ENCODE measurements around the gene ASTN2. TPM values are rescaled to one million over a fixed set of nuclear protein-coding genes. Genes with fewer than 3 reads are reported as not detected.

Gene ASTN2
- total and polyA plus RNA-seq, 9 of the 15 experiments (the other 6 are each of a cell fraction or from before 2014, with no cell fraction given) = 0.56 to 3.5 (median 1.9) TPM

- POLR2A ChIA-PET = no interaction called here
- no peaks in the 10 kb centered on the region for H3K27me3 ChIP-seq (ENCODE audit: control insufficient read depth in 2 of 2, insufficient read depth in 2 of 2, low read length in 2 of 2)
- FAIRE-seq = no peak
- no peak for DNase-seq (ENCODE audit: extremely low read depth in 1 of 4, low spot score in 3 of 4)
- in situ Hi-C loops (cut with MboI) = no loop called here
- H3K36me3 ChIP-seq (ENCODE audit: control insufficient read depth, insufficient read depth, low read length) = no peaks in the 10 kb centered on the region
- CTCF ChIA-PET (ENCODE audit: low intra/inter-chr PET ratio) = no interaction called here
- no peak overlapping the region for H2AFZ ChIP-seq (ENCODE audit: low read depth, low read length)
- no peak overlapping the region for H3K4me2 ChIP-seq (ENCODE audit: insufficient read depth, low read length)
- no peaks in the 10 kb centered on the region for H3K9me1 ChIP-seq (ENCODE audit: control insufficient read depth, insufficient read depth, low read length)
- H3K9ac ChIP-seq (ENCODE audit: insufficient read depth in 1 of 2, low read depth in 2 of 2, low read length in 2 of 2) = no peak overlapping the region
- H3K4me3 ChIP-seq = no peak overlapping the region
- H3K27ac ChIP-seq (ENCODE audit: extremely low read depth, low read depth, low read length) = no peak overlapping the region
- no peaks in the 10 kb centered on the region for H3K79me2 ChIP-seq (ENCODE audit: control insufficient read depth, insufficient read depth, low read length)
- TF ChIP-seq CBFA2T3 (IDR thresholded peaks at IDR 0.05) = no peak
- BruUV-seq (replicated peaks) = no TSS peak
- WGBS (ENCODE audit: insufficient coverage, low coverage, missing lambda C conversion rate) = 0% methylated on average over 2 of the region's 2 CpGs
- H3K4me1 ChIP-seq (replicated peaks in 1 of 2; ENCODE audit: control insufficient read depth in 2 of 2, insufficient read depth in 2 of 2, low read length in 2 of 2) = no peaks in the 10 kb centered on the region
- H3K9me3 ChIP-seq (replicated peaks; ENCODE audit: control insufficient read depth, insufficient read depth, low read depth, low read length) = no peaks in the 10 kb centered on the region
- ATAC-seq = no peak
- intact Hi-C loops (cut with micrococcal nuclease) = no loop called here
- no peaks in the 10 kb centered on the region for H4K20me1 ChIP-seq (replicated peaks; ENCODE audit: control insufficient read depth, insufficient read depth, low read length)
Observed at GRCh38 chr9:116979456-116979855, 435.4 kb downstream of the ASTN2 start.

- Histone ChIP-seq H3K27me3 (ENCODE audit: control insufficient read depth in 2 of 2, insufficient read depth in 2 of 2, low read length in 2 of 2) (no peaks in the 10 kb centered on the region), H3K36me3 (ENCODE audit: control insufficient read depth, insufficient read depth, low read length) (no peaks in the 10 kb centered on the region), H3K79me2 (ENCODE audit: control insufficient read depth, insufficient read depth, low read length) (no peaks in the 10 kb centered on the region), H3K4me1 (replicated peaks in 1 of 2; ENCODE audit: control insufficient read depth in 2 of 2, insufficient read depth in 2 of 2, low read length in 2 of 2) (no peaks in the 10 kb centered on the region), H3K9me1 (ENCODE audit: control insufficient read depth, insufficient read depth, low read length) (no peaks in the 10 kb centered on the region), H3K4me2 (ENCODE audit: insufficient read depth, low read length) (no peak overlapping the region), H4K20me1 (replicated peaks; ENCODE audit: control insufficient read depth, insufficient read depth, low read length) (no peaks in the 10 kb centered on the region), H3K27ac (ENCODE audit: extremely low read depth, low read depth, low read length) (no peak overlapping the region), H3K9ac (ENCODE audit: insufficient read depth in 1 of 2, low read depth in 2 of 2, low read length in 2 of 2) (no peak overlapping the region), H2AFZ (ENCODE audit: low read depth, low read length) (no peak overlapping the region), H3K9me3 (replicated peaks; ENCODE audit: control insufficient read depth, insufficient read depth, low read depth, low read length) (no peaks in the 10 kb centered on the region), H3K4me3 (no peak overlapping the region)
- TF ChIP-seq KDM2B (CRISPR knock-in tag; IDR thresholded peaks at IDR 0.05) (no peak), RBFOX2 (IDR thresholded peaks at IDR 0.05; ENCODE audit: low read depth, low read length) (no peak), TEAD1 (CRISPR knock-in tag; IDR thresholded peaks at IDR 0.05) (no peak), TBL1XR1 (IDR thresholded peaks at IDR 0.05; ENCODE audit: low read length in 2 of 2) (no peak), MCM2 (IDR thresholded peaks at IDR 0.05; ENCODE audit: low read depth) (no peak)
- FAIRE-seq (no peak), DNase-seq (ENCODE audit: extremely low read depth in 1 of 4, low spot score in 3 of 4) (no peak), ATAC-seq (no peak)
- POLR2A ChIA-PET = no interaction called here
- WGBS (ENCODE audit: insufficient coverage, low coverage, missing lambda C conversion rate) = 0% methylated on average over 1 of the region's 2 CpGs
- in situ Hi-C loops (cut with MboI) (no loop called here), intact Hi-C loops (cut with micrococcal nuclease) (no loop called here)
- no TSS peak for BruUV-seq (replicated peaks)
- CTCF ChIA-PET (ENCODE audit: low intra/inter-chr PET ratio) = no interaction called here
Observed at GRCh38 chr9:116978155-116978554, 436.7 kb downstream of the ASTN2 start.

Measured in K562 (cell line).